Epithelial cell of esophagus (primary cell): ENCODE results near the gene POMT2.
A peak's percentile ranks its signal among the peaks of the same experiment; 100 is the strongest.

Experiments
- DNase-seq: peaks from one replicate; pipeline ENCODE4 v3.0.0; 2010; ENCODE audit warnings: low read depth
- H3K4me3 ChIP-seq: 2 replicates; pipeline ENCODE4 v1.5.1; 2011; ENCODE audit warnings: mild to moderate bottlenecking, low read length, control low read depth
- CTCF ChIP-seq: IDR thresholded peaks from 2 replicates; pipeline ENCODE4 v1.5.1; 2011; ENCODE audit warnings: low read depth, mild to moderate bottlenecking, low read length, control low read depth, inconsistent platforms; ENCODE audit not compliant: insufficient read depth; ENCODE audit errors: missing control alignments

Gene POMT2

GRCh38 chr14:77245820-77246219 lies 74.9 kb downstream of the POMT2 start:
- no peak overlapping the region for H3K4me3 ChIP-seq
- no peak for DNase-seq
- TF ChIP-seq CTCF, result peak; percentile 21

DNA sequence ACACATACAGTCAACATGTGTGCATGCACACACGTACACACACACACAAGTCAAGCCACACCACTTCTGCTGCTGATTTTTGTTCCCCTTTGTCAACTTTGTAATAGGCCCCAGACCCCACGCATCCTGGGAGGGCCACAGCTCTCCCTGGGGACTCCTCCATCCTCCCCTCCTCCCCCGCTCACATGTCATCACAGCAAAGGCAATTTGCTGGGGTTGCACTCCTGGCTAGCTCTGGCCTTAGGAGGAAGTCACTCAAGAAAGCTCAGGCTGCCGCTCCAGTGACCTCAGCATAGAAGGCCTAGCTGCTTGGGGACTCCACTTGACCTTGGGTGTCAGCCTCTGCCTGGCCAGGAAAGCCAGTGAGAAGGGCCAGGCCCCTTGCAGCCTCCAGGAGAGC lies 76.8 kb downstream of the POMT2 start:
- DNase-seq, result no peak
- no peak overlapping the region for H3K4me3 ChIP-seq
- TF ChIP-seq CTCF, result no peak

DNA sequence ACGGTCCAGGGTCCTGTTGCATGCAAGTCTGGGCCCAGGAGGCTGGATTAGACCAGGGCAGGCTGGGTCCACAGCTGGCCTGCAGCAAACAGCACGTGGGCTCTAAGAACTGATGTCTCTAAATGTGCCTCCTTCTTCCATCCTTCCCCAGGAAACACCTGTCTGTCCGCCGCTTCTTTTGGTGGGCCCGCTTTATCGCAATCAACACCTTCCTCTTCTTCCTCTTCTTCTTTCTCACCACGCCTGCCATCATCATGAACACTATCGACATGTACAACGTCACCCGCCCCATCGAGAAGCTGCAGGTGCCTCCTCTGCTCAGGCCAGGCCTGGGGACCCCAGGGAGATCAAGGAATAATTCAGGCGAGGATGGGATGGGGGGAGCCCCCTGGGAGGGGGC lies 77.9 kb downstream of the POMT2 start:
- no peak for TF ChIP-seq CTCF
- H3K4me3 ChIP-seq, result no peak overlapping the region
- DNase-seq, result no peak

- no peak for DNase-seq
- no peak for TF ChIP-seq CTCF
Observed at GRCh38 chr14:77241955-77242354, 78.7 kb downstream of the POMT2 start.

DNA sequence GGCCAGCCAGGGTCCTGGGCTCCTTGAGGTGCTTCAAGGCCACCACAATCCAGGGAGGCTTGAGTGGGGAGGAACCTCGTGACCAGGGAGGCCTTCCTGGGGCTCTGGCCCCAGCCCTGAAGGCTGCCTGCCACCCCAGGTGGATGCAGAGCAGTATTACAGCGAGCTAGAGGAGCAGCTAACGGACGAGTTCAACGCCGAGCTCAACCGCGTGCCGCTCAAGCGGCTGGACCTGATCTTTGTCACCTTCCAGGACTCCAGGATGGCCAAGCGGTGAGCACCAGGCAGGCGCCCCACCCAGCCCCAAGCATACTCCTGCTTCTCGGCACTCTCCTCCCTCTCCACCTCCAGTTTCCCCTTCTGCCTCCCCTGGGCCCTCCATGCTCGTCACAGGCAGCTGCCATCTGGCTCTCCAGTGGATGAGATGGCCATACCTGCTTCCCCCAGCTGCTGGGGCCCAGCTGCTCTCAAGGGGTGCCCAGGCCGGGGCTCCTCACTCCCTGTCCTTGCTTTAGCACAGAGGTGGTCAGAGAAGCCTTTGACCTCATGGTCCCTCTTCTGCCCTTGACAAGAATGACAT lies 80.3 kb downstream of the POMT2 start:
- no peak for TF ChIP-seq CTCF

More at GRCh38 chr14:77241955-77242354, 78.7 kb downstream of the POMT2 start:
- no peak overlapping the region for H3K4me3 ChIP-seq

DNA sequence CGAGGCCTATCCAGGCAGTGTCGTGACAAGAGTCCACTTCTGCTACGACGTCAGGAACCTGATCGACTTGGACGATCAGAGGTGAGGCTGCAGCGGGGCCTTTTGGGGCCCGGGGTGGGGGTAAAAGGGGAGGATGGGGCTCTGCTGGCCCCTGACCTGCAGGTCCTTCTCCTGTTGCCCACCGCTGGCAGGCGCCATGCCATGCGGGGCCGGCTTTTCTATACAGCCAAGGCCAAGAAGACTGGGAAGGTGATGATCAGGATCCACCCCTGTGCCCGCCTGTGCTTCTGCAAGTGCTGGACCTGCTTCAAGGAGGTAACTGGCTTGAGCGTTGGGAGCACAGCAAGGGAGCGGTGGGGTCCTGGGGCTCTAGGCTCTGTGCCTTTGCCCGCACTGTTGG lies 81.3 kb downstream of the POMT2 start:
- DNase-seq, result no peak
- no peak overlapping the region for H3K4me3 ChIP-seq
- TF ChIP-seq CTCF, result no peak

More for the DNA sequence above, 80.3 kb downstream of the POMT2 start:
- H3K4me3 ChIP-seq, result no peak overlapping the region
- DNase-seq, result no peak

- no peak for TF ChIP-seq CTCF
- no peak for DNase-seq
- no peak overlapping the region for H3K4me3 ChIP-seq
Observed at GRCh38 chr14:77238996-77239395, 81.7 kb downstream of the POMT2 start.
